OCI-M2 (cell line): ENCODE measurements around the gene ANXA10.
"Not testable (repeated sequence)": the region's sequence is repeated elsewhere in the genome, so short reads cannot be mapped to it uniquely, and the experiment has no call there.

ENCODE experiments used
- DNase-seq: peaks from one replicate; lab custom pipeline; 2025; ENCODE audit not compliant: unreplicated experiment; lab: John Stamatoyannopoulos, UW

The ANXA10 gene

DNA sequence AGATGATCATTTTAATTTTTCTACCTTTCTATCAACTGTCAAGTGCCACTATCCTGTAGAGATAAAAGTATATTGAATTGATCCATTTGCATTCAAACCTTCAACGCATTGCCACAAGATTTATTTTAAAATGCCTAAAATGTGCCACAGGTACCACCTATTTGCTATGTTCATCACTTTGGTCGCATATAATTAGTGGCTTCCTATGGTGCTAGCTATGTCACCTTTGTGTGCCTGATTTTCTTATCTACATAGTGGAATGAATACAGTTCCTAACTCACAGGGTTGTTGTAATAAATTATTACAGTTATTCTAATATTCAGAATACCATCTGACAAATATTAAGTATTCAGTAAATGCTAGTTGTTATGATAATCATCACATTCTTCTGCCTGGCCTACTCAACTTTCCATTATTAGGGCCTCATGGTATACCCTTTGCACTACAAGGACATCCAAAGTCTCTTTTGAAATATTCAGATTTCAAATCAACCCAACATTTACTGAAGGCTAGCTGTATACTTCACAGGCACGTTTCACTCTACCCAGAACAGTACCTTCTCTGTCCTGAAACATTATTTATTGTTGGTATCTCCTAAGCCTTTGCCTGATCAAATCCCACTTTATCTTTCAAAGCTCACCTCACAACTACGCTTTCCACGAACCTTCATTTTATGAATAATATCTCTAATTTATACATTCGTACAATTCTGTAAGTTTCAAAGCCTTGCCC, 62.4 kb downstream of the ANXA10 start:
- no peak for DNase-seq

DNA sequence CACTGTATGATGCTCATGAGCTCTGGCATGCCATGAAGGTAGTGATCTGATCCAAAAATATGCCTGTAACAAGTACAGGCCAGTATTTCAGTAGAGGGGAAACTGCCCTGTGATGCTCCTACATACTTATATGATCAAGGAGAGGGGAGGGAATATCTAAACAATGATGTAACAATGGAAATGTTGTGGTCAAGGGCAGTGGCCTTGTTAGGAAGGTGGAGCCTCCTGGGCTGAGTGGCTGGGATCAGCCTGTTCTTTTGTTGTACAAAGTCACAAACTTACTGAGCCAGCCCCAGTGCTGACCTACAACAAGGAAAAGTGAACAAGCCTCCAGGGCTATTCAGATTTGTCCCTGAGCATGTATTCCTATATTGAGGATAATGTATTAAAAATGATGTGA, 70.3 kb downstream of the ANXA10 start:
- no peak for DNase-seq

DNA sequence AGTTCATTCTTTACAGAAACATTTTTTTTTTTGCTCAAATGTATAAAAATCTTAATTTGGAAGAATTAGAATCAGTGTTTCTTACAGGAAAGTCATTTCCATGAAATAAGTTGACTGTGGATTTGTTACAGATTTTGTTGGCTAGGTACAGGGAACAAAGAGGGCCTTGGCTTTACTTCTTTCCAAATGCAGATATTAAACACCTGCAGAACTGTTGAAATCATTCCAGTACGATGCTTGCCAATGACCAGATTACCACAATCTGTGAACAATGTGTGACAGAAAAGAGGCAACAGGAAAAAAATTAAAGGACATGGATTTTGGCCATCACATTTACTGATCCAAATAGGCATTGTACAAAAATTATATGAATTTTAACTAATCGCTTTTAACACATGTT, 70.8 kb downstream of the ANXA10 start:
- no peak for DNase-seq

DNA sequence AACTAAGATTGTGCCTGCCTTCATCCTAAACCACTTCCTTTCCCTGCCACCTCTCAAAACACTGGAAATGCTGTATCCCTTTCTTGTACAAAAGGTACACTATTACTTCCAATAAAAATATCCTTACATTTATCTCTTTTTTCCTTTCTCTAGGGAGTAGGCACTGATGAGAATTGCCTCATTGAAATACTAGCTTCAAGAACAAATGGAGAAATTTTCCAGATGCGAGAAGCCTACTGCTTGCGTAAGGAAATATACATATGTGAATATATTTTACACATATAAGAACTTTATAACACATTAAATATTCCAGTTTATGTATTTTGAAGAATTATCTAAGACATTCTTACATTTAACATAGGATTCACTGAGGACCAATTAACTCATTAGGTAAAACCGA, 71.7 kb downstream of the ANXA10 start:
- DNase-seq = no peak

DNA sequence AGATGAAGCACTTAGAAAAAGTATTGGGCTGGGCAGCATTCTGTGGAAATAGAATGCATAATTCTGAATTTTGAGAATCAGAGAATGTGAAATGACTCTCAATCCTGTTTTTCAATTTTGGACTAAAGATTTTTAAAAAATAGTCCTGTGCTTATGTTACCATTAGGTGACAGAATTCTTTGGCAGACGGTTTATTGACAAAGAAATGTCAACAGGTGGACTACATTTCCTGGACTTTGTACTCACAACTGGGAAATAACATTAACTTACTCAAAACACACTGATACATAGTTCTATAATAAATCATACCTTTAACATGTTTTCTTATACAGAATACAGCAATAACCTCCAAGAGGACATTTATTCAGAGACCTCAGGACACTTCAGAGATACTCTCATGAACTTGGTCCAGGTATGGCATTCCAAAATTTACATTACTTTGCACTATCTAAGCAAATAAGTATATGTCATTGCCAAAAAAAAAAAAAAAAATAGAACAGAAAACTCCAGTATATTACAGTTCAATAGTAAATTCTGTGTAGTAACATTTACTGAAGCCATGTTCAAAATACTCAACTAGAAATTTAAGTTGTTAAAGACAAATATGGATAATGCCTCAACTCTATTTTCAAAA, 72.7 kb downstream of the ANXA10 start:
- no peak for DNase-seq

DNA sequence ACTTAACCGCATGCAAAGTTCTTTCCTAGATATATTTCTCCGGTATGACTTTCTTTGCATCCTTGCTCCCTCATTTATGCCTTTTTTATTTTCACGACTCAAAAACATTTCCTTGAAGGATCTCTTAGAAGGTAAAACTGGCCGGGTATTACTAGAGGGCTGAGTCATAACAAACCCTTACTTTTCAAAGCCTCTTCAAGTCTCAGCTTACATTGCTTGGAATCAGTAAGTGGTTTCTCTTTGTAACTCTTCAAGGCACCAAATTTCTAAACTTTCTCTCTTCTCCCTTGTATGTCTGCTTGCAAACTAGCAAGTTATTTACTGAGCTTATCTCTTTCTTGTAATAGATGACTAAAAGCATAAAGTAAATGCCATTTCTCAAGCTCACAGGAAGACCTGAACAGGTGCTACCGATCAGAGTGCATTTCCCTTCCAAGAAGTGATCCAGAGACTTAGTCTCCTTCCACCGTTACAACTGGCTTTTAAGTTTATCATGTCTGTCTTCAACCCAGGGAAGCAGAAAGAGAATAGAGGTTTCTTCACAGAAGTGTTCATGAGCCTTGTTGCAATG, 75.5 kb downstream of the ANXA10 start:
- DNase-seq = no peak

DNA sequence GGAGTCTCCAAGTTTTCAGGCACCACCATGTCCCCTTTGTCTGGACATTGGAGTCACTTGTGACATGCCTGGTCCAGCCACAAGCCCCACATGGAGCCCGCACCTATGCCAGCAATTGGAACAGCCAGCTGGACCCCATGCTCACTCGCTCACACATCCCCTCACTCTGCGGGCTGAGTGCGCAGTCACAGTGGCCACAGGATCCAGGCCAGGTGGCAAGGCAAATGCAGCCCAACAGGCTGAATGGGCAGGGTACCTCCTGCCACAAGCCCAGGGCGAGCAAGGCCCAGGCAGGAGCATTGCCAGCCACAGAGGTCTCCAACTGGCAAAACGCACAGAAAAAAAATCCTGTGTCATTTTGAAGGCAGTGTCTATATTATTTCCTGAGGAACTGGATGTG, 82.0 kb downstream of the ANXA10 start:
- DNase-seq = no peak

DNA sequence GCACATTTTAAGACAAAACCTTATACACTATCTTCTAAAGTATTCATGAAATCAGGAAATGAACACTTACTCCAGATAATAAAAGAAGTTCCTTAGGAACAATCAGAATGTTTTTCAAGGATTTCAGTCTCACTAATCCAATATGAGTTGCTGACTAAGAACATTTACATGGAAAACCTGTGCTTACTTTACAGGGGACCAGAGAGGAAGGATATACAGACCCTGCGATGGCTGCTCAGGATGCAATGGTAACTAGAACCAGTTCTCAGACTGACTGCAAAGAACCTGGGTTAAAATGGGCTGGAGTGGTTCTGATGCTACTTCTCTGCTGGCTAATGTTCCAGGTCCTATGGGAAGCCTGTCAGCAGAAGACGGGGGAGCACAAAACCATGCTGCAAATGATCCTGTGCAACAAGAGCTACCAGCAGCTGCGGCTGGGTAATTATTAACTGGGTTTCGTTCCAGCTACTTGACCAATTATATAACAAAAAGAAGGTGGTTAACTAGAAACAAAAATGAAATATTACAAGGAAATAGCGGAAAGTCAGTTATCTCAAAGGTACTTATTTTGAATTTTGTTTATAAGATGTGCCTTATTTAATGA, 85.3 kb downstream of the ANXA10 start:
- DNase-seq = no peak

DNA sequence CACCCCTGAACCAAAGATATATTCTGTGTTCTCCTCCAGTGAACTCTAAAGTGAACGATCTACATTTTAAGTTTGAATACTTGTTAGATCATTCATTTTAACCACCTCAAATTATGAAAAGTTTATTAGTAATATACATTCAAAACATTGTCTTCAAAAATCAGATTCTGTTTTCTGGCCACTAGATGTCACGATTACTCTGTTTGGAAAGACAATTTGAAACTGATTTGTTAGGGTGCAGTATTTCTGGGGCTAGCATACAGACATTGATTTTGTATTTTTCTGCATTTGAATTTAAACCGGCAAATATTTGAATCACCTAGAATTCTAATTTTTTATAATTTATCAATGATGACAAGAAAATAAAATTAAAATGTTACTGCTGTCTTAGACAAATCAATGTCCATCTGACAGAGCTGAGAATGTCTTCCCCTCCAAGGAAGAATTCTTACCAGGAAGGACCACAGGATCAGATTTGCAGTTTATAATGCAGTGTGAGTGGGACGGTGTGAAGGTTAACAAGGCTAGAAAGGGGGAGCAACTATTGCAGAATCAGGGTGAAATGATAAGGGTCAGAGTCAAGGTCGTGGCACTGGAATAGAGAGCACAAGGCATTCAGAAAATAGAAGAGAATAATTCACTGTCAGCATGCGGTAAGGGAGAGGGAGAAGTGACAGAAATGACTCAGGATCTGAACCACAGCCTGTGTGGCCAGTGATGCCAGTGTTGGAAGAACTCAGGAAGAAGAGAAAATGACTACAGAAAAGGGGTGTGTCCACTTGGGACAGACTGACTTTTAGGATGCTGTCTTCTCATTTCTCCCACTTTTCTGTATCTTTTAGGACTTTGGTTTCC, 91.6 kb downstream of the ANXA10 start:
- DNase-seq = no peak

DNA sequence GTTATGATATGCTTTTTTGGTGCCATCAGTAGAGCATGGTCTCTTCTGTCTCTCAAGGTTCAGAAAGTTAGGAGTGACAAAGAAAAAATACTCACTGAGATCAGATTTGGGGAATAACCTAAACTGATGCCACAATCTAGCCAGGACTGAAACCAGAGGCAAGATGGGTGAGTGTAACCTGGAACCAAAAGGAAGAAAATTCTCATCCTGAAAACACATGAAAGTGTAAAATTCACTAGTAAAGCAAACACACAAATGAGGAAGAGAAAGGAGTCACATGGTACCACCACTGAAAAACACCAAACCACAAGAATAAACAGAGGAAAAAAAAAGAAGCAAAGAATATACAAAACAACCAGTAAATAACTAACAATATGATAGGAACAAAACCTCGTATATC, 96.4 kb downstream of the ANXA10 start:
- DNase-seq = no peak

DNA sequence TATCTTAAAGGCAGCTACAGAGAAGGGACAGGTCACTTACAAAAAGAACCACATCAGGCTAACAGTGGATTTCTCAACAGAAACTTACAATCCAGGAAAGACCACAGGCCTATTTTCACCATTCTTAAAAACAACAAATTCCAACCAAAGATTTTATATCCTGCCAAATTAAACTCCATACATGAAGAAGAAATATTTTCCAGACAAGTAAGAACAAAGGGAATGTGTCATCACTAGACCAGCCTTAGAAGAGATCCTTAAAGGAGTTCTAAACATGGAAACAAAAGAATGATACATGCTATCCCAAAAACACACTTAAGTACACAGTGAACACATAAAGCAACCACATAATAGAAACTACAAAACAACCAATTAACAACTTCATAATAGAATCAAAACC, 105.6 kb downstream of the ANXA10 start:
- no peak for DNase-seq

DNA sequence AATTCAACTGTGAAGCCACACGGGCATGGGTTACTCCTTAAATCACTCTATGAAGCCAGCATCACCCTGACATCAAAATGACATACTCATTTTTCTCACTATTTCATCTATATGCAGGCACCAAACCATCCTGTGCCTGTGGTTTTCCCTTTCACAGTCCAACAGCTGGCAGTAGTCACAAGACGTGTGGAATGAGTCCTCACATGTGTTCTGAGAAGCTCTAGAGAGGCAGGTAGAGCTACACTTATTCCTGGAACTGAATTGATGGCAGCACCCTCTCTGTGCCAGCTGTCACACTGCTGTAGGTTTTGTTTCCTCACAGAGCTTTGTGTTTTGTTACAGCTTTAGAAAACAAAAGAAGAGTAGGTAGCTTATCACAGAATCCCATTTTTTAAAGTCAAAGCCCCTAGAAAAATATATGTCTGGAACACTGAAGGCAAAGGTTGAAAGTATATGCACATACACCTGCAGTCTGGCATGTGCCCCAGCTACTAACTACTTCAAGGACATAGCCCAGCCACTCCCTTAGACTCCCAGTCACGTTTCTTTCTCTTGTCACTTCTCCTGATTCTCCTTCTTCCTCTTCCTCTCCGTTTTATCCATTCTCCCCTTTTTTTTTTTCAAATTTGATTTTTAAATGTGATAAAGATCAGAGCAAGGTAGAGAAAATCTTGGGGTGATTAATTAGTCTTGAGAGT, 107.1 kb downstream of the ANXA10 start:
- DNase-seq = no peak

DNA sequence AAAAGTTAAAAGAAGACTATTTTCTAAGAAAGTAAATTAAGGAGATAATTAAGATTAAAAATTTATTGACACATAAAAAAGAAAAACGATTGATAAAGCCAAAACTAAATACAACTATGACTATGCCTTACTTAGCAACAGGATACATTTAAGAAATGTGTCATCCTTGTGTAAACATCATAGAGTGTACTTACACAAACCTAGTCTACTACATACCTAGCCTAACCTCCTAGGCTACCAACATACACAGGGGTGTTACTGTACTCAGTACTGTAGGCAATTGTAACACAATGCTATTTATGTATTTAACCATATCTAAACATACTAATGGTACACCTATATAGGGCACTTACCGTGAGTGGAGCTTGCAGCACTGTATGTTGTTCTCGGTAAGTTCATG, 108.3 kb downstream of the ANXA10 start:
- DNase-seq = no peak

DNA sequence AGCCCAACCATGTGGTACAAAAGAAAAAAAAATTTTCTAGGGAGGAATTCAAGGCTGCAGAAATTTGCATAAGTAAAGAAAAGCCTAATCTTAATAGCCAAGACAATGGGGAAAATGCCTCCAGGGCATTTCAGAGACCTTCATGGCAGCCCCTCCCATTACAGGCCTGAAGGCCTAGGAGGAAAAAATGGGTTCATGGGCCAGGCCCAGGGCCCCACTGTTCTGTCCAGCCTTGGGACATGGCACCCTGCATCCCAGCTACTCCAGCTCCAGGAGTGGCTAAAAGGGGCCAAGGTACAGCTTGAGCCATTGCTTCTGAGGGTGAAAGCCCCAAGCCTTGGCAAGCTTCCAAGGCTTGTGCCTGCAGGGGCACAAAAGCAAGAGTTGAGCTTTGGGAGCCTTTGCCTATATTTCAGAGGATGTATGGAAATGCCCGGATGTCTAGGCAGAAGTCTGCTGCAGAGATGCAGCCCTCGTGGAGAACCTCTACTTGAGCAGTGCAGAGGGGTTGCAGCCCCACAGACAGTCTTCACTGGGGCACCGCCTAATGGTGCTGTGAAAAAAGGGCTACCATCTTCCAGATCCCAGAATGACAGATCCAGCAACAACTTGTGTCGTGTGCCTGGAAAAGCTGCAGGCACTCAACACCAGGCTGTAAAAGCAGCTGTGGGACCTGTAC, 111.0 kb downstream of the ANXA10 start:
- no peak for DNase-seq

DNA sequence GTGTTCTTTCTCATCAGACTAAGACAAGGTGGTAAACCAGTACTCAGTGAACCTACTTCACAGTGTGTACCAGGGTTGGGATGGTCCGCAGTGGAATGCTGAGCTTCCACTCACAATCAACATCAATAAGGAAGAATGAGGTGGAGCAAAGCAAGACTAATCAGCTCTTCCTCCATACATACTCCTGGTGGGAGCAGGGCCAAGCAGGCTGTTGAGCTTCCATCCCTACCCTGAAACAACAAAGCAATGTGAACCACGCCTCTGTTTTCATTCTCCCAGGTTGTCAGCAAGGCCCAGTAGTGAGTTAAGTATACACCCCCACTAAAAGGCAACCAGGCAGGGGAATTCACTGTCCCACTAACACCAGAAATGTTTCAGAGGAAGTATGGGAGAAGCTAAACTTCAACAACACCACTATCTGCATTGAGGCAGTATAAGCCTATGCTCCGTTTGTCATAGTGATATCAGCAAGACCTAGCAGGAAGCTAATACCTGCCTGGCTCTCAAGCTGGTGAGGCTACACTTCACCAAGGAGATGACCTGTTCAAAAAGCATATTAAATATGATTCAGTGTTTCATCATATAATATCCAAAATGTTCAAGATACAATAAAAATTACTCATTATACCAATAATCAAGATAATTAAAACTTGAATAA, 116.7 kb downstream of the ANXA10 start:
- DNase-seq = no peak

DNA sequence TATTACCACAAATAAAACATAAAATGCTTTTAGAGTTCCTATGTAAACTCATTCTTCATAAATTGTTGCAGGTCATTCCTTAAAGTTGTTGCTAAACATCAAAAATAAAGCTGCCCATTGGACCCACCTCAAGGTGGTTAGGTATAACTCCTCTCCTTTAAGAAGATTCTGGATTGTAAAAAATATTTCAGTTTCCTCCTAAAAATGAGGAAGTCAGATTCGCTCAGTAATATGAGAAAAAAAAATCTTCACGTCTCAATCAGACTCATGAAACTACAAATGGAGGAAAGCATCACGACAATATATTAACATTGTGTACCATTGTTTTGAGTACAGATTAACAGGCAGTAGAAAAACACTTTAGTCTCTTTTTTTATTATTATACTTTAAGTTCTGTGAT, 120.3 kb downstream of the ANXA10 start:
- no peak for DNase-seq

DNA sequence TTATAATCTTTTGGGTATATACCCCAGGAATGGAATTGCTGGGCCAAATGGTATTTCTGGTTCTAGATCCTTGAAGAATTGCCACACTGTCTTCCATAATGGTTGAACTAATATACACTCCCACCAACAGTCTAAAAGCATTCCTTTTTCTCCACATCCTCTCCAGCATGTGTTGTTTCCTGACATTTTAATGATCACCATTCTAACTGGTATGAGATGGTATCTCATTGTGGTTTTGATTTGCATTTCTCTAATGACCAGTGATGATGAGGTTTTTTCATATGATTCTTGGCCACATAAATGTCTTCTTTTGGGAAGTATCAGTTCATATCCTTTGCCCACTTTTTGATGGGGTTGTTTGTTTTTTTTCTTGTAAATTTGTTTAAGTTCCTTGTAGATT, 121.2 kb downstream of the ANXA10 start:
- not testable (repeated sequence) for DNase-seq

DNA sequence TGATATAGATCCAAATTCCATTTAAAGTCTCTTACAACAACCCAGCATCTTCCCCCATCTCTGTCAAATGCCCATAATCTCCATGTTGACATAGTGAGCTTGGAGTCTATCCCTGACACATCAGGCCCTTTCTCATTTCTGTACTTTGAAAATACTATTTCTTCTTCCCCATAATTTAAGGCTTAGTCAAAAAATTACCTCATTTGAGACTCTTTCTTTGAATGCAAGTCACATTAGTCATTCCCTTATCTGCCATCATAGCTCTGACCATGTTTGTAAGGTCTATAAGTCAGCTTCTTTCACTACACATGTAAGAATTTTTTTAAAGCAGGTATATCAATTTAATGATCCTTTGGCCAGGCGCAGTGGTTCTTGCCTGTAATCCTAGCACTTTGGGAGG, 126.3 kb downstream of the ANXA10 start:
- no peak for DNase-seq

DNA sequence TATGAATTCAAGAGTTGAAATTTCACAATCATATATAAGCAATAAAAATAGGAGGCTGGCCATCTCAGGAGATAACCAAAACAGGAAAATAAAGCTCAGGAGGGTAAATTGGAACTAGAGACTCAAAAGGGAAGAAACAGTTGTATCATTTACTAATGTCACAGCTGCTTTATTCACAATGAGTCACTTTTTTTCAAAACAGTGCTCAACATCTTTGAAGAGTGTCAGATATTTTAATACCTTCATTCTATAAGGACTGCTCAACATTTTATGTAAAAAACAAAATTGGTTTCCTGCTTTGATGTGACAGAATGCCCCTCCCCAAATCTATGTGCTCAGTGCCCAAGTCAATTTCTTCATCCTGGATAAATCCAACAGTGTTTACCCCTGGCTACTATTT, 128.6 kb downstream of the ANXA10 start:
- DNase-seq = no peak

DNA sequence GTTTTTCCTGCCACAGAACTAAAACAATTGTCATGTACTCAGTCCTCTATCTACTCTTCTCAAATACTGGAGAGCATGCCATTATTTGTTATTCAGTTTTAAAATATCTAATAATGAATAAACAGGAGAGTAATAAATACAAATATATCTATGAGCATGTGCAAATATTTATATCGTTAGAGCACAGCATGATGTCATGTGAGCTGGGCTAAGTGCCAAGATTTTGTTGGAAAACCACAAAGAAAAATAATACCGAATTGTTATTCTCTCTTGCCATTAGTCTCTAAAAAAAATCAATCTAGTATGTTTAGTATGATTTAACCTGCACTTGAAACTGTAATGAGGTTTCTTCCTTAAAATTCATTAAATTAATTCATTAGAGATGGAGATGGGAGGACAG, 129.0 kb downstream of the ANXA10 start:
- no peak for DNase-seq
